GM18870 (cell line): ENCODE results near the gene ATP2A3.
"Not testable (repeated sequence)": the region's sequence is repeated elsewhere in the genome, so short reads cannot be mapped to it uniquely, and the experiment has no call there.

Source experiments
- ATAC-seq: cut with Tn5 transposase; IDR thresholded peaks from one replicate; pipeline ENCODE4 v1.9.1; 2021; ENCODE audit warnings: moderate library complexity; ENCODE audit not compliant: unreplicated experiment

The ATP2A3 gene

GRCh38 chr17:3956983-3957382 lies 7.3 kb downstream of the ATP2A3 start:
- no peak for ATAC-seq

GRCh38 chr17:3956327-3956957 lies 7.8 kb downstream of the ATP2A3 start:
- no peak for ATAC-seq

GRCh38 chr17:3955673-3955988 lies 8.6 kb downstream of the ATP2A3 start:
- ATAC-seq: no peak

DNA sequence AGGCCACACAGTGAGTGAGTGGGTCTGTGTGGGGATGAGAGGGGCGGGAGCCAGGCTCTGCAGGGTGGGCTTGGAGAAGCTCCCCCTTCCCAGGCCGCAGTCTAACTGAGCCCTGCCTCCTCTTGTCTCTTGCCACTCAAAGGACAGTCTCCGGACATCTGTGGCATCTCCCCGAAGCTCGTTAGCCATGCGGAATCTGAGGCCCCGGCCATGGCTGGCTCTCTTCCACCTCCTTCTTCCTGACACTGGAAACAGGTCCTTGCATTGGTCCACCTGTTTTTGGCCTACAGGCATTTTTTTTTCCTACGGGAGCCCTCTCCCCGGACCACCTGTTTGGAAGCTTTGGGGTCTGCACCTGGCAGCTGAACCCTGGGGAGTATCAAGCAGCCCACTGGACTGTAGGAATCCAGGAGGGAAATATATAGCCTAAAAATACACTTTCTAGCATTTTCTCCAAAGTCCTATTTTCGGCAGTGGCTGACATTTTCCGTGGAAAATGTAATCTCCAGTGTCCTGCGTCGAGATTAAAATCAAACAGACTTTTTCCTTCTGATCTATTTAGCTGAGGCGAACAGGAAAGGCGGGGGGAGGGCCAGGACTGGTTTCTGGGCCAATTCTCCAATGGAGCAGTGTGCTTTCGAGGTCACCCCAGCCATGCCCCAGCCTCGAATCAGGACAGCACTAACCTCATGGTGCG lies 9.1 kb downstream of the ATP2A3 start:
- ATAC-seq: no peak

DNA sequence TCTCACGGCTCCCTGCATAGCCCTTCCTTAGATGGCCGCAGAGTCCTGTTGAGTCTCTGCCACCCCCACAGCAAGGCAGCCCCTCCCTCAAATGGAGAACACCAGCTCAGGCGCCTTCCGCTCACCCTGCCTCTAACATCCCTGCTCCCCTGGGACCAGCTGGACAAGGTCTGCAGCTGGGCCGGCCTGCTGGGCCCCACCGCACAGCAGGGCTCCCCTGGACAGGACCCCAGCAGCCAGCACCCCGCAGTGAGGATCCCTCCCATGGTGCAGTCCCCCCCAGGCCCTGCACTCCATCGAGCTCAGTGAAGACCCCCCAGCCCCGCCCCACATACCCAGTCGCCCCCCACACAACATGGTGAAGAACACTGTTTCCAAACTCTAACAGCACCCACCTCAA lies 10.2 kb downstream of the ATP2A3 start:
- ATAC-seq: no peak

DNA sequence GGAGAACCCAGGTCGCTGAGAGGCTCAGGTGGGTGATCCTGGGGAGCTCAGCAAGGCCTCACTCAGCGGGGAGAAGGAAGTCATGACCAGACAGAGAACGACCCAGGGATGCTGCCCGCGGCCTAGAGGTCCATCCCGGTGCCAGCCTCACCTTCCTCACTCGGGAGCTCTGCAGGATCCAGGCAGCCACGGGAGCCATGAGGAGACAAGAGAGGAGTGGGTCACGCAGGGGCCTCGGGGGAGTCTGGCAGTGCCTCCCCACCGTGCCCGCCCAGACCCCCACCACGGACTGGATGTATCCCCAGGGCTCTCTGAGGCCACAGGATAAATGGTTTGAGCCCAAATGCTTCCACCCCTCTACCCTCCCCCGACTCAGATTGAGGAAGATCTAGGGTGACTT lies 10.7 kb downstream of the ATP2A3 start:
- ATAC-seq: no peak

GRCh38 chr17:3952186-3952585 lies 12.1 kb downstream of the ATP2A3 start:
- no peak for ATAC-seq

- ATAC-seq: no peak
These were observed 12.8 kb downstream of the ATP2A3 start for GRCh38 chr17:3951420-3951819.

DNA sequence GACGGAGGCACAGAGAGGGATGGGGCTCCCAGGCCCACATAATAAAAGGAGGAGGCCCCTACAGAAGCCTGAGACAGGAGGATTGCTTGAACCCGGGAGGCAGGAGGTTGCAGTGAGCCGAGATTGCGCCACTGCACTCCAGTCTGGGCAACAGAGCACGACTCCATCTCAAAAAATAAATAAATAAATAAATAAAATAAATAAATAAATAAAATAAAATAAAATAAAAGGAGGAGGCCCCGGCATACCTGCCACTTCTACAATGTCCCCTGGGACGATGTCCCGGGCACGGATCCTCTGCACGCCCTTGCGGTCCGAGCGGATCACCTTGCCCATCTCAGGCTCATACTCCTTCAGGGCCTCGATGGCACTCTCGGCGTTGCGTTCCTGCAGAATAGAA lies 13.2 kb downstream of the ATP2A3 start:
- ATAC-seq: no peak

DNA sequence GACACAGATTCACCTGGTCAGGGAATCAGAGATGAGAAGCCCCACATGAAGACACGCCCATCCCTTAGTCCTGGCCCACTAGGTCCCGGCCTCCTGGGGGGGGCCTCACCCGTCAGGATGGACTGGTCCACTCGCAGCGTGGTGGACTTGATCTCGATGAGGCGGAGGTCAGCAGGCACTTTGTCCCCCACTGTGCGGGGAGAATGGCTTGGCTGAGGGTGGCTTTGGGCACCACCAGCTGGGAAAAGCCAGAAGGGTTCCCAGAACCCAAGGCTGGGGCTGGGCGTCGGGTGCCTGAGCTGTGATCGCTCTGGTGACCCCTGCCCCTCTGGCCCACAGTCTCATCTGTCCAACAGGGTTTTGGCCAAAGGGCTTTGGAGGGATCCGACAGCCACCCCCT lies 13.7 kb downstream of the ATP2A3 start:
- no peak for ATAC-seq

DNA sequence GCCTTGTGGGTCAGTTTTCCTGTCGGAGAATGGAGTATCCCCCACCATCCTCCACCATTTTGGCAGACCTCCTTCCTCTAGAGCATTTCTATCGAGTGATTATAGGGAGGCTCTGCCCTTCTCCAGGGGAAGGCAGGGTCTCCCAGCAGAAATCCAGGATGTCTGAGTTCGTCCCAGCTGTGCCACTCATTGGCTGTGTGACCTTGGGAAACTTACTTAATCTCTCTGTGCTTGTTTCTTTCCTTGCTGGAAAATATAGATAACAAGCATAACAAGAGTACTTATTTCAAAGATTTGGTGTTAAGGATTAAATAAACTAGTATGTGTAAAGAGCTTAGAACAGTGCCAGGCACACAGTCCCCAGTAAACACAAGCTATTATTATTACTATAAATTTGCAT lies 14.8 kb downstream of the ATP2A3 start:
- ATAC-seq: no peak

GRCh38 chr17:3948551-3948950 lies 15.7 kb downstream of the ATP2A3 start:
- not testable (repeated sequence) for ATAC-seq

GRCh38 chr17:3947318-3947810 lies 16.9 kb downstream of the ATP2A3 start:
- no peak for ATAC-seq

DNA sequence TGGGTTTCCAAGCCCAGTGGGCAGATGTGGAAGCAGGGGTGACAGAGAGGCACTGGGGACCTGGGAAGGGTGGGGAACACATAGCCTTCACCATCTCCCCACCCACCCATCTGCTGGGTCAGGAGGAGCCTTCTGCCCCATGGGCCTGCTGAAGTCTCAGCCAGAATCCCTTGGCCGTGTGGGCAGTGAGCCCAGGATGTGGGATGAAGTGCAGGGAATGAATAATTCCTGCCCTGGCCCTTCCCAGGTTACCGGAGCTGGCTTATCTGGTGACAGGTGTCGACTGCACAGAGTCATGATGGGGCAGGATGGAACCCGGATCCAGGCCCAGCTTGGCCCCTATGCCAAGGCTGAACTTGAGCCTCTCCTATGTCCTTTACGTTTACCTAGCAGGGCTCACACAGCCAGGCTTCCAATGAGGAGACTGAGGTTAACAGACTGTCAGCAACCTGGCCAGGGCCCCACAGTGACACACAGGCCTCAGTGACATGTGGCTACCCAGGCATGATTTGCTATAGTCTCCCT lies 17.5 kb downstream of the ATP2A3 start:
- no peak for ATAC-seq

DNA sequence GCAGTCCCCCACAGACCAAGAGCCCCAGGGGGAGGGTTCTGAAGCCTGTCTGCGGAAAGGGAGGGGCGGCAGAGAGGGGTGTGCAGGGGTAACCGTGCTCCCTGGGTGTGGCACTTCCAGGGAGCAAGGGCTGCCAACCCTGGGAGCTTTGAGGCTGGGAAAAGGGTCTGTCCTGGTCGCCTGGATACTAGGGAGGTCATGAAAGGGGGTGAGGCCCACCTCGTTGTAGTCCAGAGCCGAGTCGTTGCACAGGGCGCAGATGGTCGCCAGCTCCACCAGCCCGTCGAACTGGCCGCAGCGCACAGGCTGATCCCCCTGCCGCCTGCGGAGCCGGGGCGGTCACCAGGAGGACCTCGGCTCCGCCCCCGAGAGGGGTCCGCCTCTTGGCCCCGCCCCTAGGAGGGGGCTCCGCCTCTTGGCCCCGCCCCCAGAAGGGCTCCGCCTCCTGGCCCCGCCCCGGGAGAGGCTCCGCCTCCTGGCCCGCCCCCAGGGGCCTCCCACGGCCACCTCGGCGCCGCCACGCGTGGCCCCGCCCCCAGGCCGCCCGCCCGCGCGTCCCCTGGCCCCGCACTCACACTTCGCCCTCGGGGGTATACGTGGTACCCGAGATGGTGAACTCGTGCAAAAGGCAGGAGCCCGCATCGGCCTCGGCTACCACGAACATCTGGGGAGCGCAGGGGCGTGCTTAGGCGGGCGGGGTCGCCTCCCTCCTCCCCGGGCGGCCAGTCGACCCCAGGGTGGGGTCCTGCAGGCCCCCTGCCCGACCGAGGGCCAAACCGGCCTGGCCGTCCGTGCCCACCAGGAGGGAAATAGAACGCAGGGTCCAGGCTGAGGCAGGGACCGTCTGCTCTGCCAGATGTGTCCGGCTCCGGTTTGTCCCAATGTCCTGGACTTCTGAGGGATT lies 19.5 kb downstream of the ATP2A3 start:
- ATAC-seq: no peak

- ATAC-seq: no peak
These were observed 20.9 kb downstream of the ATP2A3 start for GRCh38 chr17:3943240-3943891.

DNA sequence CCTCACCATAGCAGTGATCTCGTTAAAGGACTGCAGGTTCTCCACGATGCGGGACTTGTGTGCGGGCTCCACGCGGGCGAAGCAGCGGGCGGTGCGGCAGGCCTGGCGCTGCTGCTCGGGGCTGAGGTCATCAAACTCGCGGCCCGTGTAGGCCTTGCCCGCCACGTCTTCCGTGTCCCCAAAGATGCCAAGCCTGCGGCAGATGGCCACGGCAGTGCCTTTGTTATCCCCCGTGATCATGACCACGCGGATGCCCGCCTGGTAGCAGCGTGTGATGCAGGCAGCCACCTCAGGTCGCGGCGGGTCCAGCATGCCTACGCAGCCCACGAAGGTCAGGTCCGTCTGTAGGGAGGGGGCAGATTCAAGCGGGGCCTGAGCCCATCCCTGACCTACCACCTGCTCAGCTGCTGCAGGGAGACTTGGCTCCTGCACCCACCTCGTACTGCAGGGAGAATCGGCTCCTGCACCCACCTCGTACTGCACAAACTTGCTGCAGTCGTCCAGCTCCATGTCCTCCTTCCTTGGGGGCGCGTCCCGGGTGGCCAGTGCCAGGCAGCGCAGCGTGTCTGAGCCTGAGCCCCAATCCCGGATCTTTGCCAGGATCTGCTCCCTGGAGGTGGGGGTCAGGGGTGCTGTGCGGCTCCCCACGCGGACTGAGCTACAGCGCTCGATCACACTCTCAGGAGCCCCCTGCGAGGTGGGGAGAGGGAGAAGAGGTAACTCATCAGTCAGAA lies 23.1 kb downstream of the ATP2A3 start:
- no peak for ATAC-seq

DNA sequence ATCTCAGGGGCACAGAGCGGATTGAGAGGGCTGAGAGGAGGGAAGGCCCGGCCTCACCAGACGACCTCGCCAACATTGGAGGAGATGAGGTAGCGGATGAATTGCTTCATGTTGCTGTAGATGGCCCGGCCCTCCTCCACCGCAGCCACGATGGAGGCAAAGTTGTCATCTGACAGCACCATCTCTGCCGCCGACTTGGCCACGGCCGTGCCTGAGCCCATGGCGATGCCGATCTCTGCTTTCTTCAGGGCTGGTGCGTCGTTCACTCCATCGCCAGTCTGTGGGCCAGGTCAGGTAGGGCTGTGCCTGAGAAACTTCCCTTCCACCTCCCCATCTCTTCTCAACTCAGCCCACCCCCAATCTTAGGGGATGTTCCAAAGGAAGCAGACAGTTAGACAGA lies 26.9 kb downstream of the ATP2A3 start:
- ATAC-seq: no peak

GRCh38 chr17:3935825-3936355 lies 28.3 kb downstream of the ATP2A3 start:
- no peak for ATAC-seq

GRCh38 chr17:3935140-3935542 lies 29.1 kb downstream of the ATP2A3 start:
- no peak for ATAC-seq
